ENCODE measurements around the gene CSAG3.

CSAG3 gene

GRCh38 chrX:152806035-152806434 lies 47.0 kb downstream of the CSAG3 start:
- DNase-seq (ENCODE audit: low read depth in 3 of 3, low spot score in 1 of 3), result no peak
